CD4-positive, CD25-positive, alpha-beta regulatory T cell (primary cell): Measurements from ENCODE around the gene DNAJC7. TPM values are rescaled to one million over a fixed set of nuclear protein-coding genes. Genes with fewer than 3 reads are reported as not detected.

ENCODE experiments used
- ATAC-seq, 2 donors: fragments of 150-1000 bp; cut with Tn5 transposase; one replicate each; pipeline ENCODE4 v1.10.0; 2021; ENCODE audit warnings: low read depth in 2 of 2, moderate number of reproducible peaks in 2 of 2, moderate library complexity in 1 of 2
- DNase-seq, 3 donors: peaks; one replicate each; pipeline versions ENCODE4 v3.0.0 to v3.0.0-alpha.2; 2012 to 2022; ENCODE audit warnings: mixed read lengths in 1 of 3
- H3K27ac ChIP-seq: one replicate; pipeline ENCODE4 v1.7.0; 2013; ENCODE audit warnings: mild to moderate bottlenecking, low read length; ENCODE audit not compliant: insufficient read depth, poor library complexity, severe bottlenecking
- H3K27me3 ChIP-seq: one replicate; pipeline ENCODE4 v1.7.0; 2013; ENCODE audit warnings: low read length; ENCODE audit not compliant: control insufficient read depth, insufficient read depth
- H3K36me3 ChIP-seq: one replicate; pipeline ENCODE4 v1.7.0; 2013; ENCODE audit warnings: mild to moderate bottlenecking, low read length, moderate library complexity; ENCODE audit not compliant: control insufficient read depth, insufficient read depth
- H3K4me1 ChIP-seq: 2 replicates; pipeline ENCODE4 v1.7.0; 2013; ENCODE audit warnings: mild to moderate bottlenecking, low read length; ENCODE audit not compliant: insufficient read depth, control insufficient read depth, poor library complexity, severe bottlenecking
- H3K4me3 ChIP-seq: one replicate; pipeline ENCODE4 v1.7.0; 2013; ENCODE audit warnings: low read depth, mild to moderate bottlenecking, low read length, moderate library complexity
- H3K9me3 ChIP-seq, 2 experiments: 1 replicate in 1 of 2; 2 replicates in 1 of 2; pipeline ENCODE4 v1.7.0; 2013; ENCODE audit warnings: low read length in 2 of 2, mild to moderate bottlenecking in 1 of 2, moderate library complexity in 1 of 2; ENCODE audit not compliant: control insufficient read depth in 2 of 2
- H3K27ac Mint-ChIP-seq, 3 donors: one replicate each; pipeline ENCODE4 v1.8.0; 2020 to 2022; ENCODE audit warnings: mild to moderate bottlenecking in 3 of 3, mixed read lengths in 3 of 3, moderate library complexity in 2 of 3
- H3K27me3 Mint-ChIP-seq: one replicate; pipeline ENCODE4 v1.8.0; 2022; ENCODE audit warnings: mild to moderate bottlenecking, mixed read lengths
- H3K36me3 Mint-ChIP-seq: one replicate; pipeline ENCODE4 v1.8.0; 2020; ENCODE audit warnings: mixed read lengths
- H3K4me1 Mint-ChIP-seq, 4 donors: one replicate each; pipeline ENCODE4 v1.8.0; 2020 to 2022; ENCODE audit warnings: mixed read lengths in 4 of 4, mild to moderate bottlenecking in 1 of 4
- H3K4me3 Mint-ChIP-seq, 4 donors: one replicate each; pipeline ENCODE4 v1.8.0; 2020 to 2022; ENCODE audit warnings: mild to moderate bottlenecking in 4 of 4, mixed read lengths in 4 of 4, moderate library complexity in 3 of 4
- H3K9me3 Mint-ChIP-seq, 7 donors: one replicate each; pipeline ENCODE4 v1.8.0; 2020 to 2022; ENCODE audit warnings: mixed read lengths in 7 of 7, mild to moderate bottlenecking in 3 of 7, moderate library complexity in 2 of 7
- polyA plus RNA-seq, 4 donors: library from polyadenylated mRNA; unstranded; fragments of 300-500 nt; fragmentation: Illumina TruSeq; gene quantifications; one replicate each; pipeline ENCODE4 v1.2.3, GENCODE V29; 2021
- total RNA-seq: library from RNA; stranded (reverse); gene quantifications from one replicate; pipeline ENCODE4 v1.2.3, GENCODE V29; 2022

The DNAJC7 gene
- total and polyA plus RNA-seq, 5 donors from 2014 or later, result 53.3 to 149 (median 75.3) TPM

GRCh38 chr17:42050393-42051012 is 33.3 kb upstream of the DNAJC7 start, which contains the start of gene C17orf113:
Gene C17orf113, minus strand, starts transcription at chr17:42050601. Its CDS starts 7,225 bp downstream, at chr17:42043376.
- H3K27me3 Mint-ChIP-seq, result peaks cover 55% of the 10 kb centered on the region
- peaks cover 0 to 11% (median 3%) of the 10 kb centered on the region in 4 donors for H3K4me1 Mint-ChIP-seq

DNA sequence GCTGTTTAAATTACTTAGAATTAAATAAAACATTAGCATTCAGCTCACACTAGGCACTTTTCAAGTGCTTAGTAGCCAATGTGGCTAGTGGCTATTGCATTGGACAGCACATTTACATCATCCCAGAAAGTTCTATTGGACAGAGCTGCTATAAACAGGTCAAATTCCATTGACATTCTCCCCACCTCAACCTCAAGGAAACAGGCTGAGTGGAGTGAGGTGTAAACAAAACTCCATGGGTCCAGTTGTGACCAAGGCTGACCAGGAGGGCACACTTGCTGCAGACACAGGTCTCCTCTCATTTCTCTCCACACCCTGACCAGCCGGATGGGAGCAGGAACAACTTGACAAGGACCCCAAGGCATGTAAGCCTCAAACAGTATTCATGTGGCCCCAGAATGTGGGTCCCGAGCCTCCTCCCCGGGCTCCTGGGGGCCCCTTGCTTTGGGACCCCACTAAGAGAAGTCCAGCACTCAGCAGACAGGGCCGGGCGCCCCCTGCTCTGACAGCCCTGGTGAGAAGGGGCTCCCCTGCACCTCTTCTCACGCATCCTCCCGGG is 32.7 kb upstream of the DNAJC7 start:
- Mint-ChIP-seq H3K9me3 (peaks cover 0 to 3% (median 0%) of the 10 kb centered on the region in 7 donors), H3K4me1 (peaks cover 0 to 11% (median 3%) of the 10 kb centered on the region in 4 donors), H3K4me3 (peak overlapping the region; percentile 35 to 88 (median 86)), H3K27ac (peak overlapping the region in 1 of 3 donors; percentile 59), H3K27me3 (peaks cover 49% of the 10 kb centered on the region), H3K36me3 (no peaks in the 10 kb centered on the region)
- H3K9me3 ChIP-seq, result no peaks in the 10 kb centered on the region
- H3K27me3 ChIP-seq, result peaks cover 11% of the 10 kb centered on the region
- peak overlapping the region; percentile 13 for H3K4me3 ChIP-seq
- peaks cover 11% of the 10 kb centered on the region for H3K4me1 ChIP-seq
- H3K27ac ChIP-seq, result no peak overlapping the region
- no peak for ATAC-seq
- H3K36me3 ChIP-seq, result no peaks in the 10 kb centered on the region
- DNase-seq, result no peak

More at GRCh38 chr17:42050393-42051012, 33.3 kb upstream of the DNAJC7 start, which contains the start of gene C17orf113:
- DNase-seq, result peak; percentile 27 to 35 (median 35)
- ATAC-seq, result peak; percentile 72 to 75
- Mint-ChIP-seq H3K9me3 (peaks cover 0 to 5% (median 0%) of the 10 kb centered on the region in 7 donors), H3K27ac (peak within 1 kb of the TSS in 2 of 3 donors; percentile 59 to 86), H3K4me3 (peak within 1 kb of the TSS; percentile 85 to 92 (median 87)), H3K36me3 (no peaks in the 10 kb centered on the region)
- H3K9me3 ChIP-seq, result no peaks in the 10 kb centered on the region
- peaks cover 11% of the 10 kb centered on the region for H3K4me1 ChIP-seq
- H3K27me3 ChIP-seq, result peaks cover 11% of the 10 kb centered on the region
- peak within 1 kb of the TSS; percentile 13 for H3K4me3 ChIP-seq
- no peak within 1 kb of the TSS for H3K27ac ChIP-seq
- H3K36me3 ChIP-seq, result no peaks in the 10 kb centered on the region

GRCh38 chr17:42047343-42047742 is 30.1 kb upstream of the DNAJC7 start:
- Histone ChIP-seq H3K4me1 (peaks cover 11% of the 10 kb centered on the region), H3K27ac (no peak overlapping the region), H3K36me3 (no peaks in the 10 kb centered on the region), H3K9me3 (no peaks in the 10 kb centered on the region), H3K27me3 (peaks cover 8% of the 10 kb centered on the region), H3K4me3 (no peak overlapping the region)
- DNase-seq (no peak), ATAC-seq (no peak)
- H3K9me3 Mint-ChIP-seq, result peaks cover 0 to 2% (median 0%) of the 10 kb centered on the region in 7 donors
- H3K27ac Mint-ChIP-seq, result no peak overlapping the region
- H3K36me3 Mint-ChIP-seq, result no peaks in the 10 kb centered on the region
- H3K27me3 Mint-ChIP-seq, result peaks cover 40% of the 10 kb centered on the region
- peaks cover 0 to 11% (median 3%) of the 10 kb centered on the region in 4 donors for H3K4me1 Mint-ChIP-seq
- no peak overlapping the region for H3K4me3 Mint-ChIP-seq

- ATAC-seq, result no peak
- H3K27ac Mint-ChIP-seq, result peak overlapping the region in 1 of 3 donors; percentile 1
These were observed 28.5 kb upstream of the DNAJC7 start for GRCh38 chr17:42045719-42046118.

GRCh38 chr17:42042598-42043319 is 25.5 kb upstream of the DNAJC7 start:
- Mint-ChIP-seq H3K4me3 (no peak overlapping the region), H3K9me3 (no peaks in the 10 kb centered on the region), H3K27ac (no peak overlapping the region), H3K4me1 (peaks cover 0 to 6% (median 0%) of the 10 kb centered on the region in 4 donors), H3K27me3 (peaks cover 20% of the 10 kb centered on the region), H3K36me3 (no peaks in the 10 kb centered on the region)
- ATAC-seq (no peak), DNase-seq (no peak)
- Histone ChIP-seq H3K27me3 (no peaks in the 10 kb centered on the region), H3K36me3 (no peaks in the 10 kb centered on the region), H3K4me1 (no peaks in the 10 kb centered on the region), H3K4me3 (no peak overlapping the region), H3K9me3 (no peaks in the 10 kb centered on the region), H3K27ac (no peak overlapping the region)

More at GRCh38 chr17:42045719-42046118, 28.5 kb upstream of the DNAJC7 start:
- no peaks in the 10 kb centered on the region for H3K9me3 ChIP-seq
- H3K4me1 ChIP-seq, result peaks cover 7% of the 10 kb centered on the region
- H3K4me3 ChIP-seq, result no peak overlapping the region
- peaks cover 8% of the 10 kb centered on the region for H3K27me3 ChIP-seq
- no peaks in the 10 kb centered on the region for H3K36me3 ChIP-seq
- Mint-ChIP-seq H3K4me3 (peak overlapping the region in 1 of 4 donors; percentile 32), H3K9me3 (no peaks in the 10 kb centered on the region), H3K36me3 (no peaks in the 10 kb centered on the region), H3K27me3 (peaks cover 35% of the 10 kb centered on the region), H3K4me1 (peaks cover 0 to 6% (median 3%) of the 10 kb centered on the region in 4 donors)
- no peak for DNase-seq
- no peak overlapping the region for H3K27ac ChIP-seq

DNA sequence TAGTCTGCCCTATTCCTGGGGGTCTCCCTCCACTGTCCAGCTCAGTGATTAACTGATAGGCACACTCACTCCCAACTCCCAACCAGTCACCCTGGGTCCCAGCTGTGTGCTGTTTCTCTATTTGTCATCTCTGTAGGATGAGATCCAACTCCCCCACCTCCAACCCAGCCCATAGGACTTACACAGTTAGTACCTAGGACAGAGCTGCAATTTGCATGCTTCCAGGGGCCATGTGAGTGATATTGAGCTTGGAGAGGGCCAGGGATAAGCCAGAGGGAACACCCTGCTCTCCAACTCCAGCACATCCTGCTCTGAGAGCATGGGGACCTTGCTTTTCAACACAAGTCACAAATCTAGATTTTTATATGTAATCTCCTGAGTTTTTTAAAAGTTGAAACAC is 24.4 kb upstream of the DNAJC7 start:
- H3K36me3 Mint-ChIP-seq, result no peaks in the 10 kb centered on the region
- H3K9me3 Mint-ChIP-seq, result no peaks in the 10 kb centered on the region
- no peaks in the 10 kb centered on the region for H3K4me1 ChIP-seq
- no peaks in the 10 kb centered on the region for H3K27me3 ChIP-seq
- ATAC-seq (no peak), DNase-seq (no peak)
- no peak overlapping the region for H3K4me3 Mint-ChIP-seq
- peaks cover 19% of the 10 kb centered on the region for H3K27me3 Mint-ChIP-seq
- H3K27ac Mint-ChIP-seq, result peak overlapping the region in 1 of 3 donors; percentile 69
- no peak overlapping the region for H3K4me3 ChIP-seq
- H3K36me3 ChIP-seq, result no peaks in the 10 kb centered on the region
- no peak overlapping the region for H3K27ac ChIP-seq
- peaks cover 0 to 6% (median 0%) of the 10 kb centered on the region in 4 donors for H3K4me1 Mint-ChIP-seq
- no peaks in the 10 kb centered on the region for H3K9me3 ChIP-seq

GRCh38 chr17:42040818-42041217 is 23.6 kb upstream of the DNAJC7 start:
- H3K4me1 Mint-ChIP-seq, result peaks cover 0 to 4% (median 0%) of the 10 kb centered on the region in 4 donors
- no peak for ATAC-seq
- DNase-seq, result no peak
- H3K36me3 Mint-ChIP-seq, result no peaks in the 10 kb centered on the region
- H3K27me3 Mint-ChIP-seq, result peaks cover 17% of the 10 kb centered on the region
- no peak overlapping the region for H3K4me3 ChIP-seq
- no peaks in the 10 kb centered on the region for H3K9me3 ChIP-seq
- no peaks in the 10 kb centered on the region for H3K9me3 Mint-ChIP-seq
- no peaks in the 10 kb centered on the region for H3K4me1 ChIP-seq
- no peak overlapping the region for H3K27ac ChIP-seq
- H3K27ac Mint-ChIP-seq, result no peak overlapping the region
- no peaks in the 10 kb centered on the region for H3K36me3 ChIP-seq
- H3K4me3 Mint-ChIP-seq, result no peak overlapping the region
- no peaks in the 10 kb centered on the region for H3K27me3 ChIP-seq
